ENCODE measurements around the gene YAP1. TPM values are rescaled to one million over a fixed set of nuclear protein-coding genes. Genes with fewer than 3 reads are reported as not detected.

YAP1 gene
- total RNA-seq, 1 donor from 2014 or later = 129 TPM

GRCh38 chr11:102121329-102121728 is 11.1 kb downstream of the YAP1 start:
- H3K27ac Mint-ChIP-seq (ENCODE audit: unreplicated experiment) = no peak overlapping the region
- no peak overlapping the region for H3K27ac ChIP-seq (ENCODE audit: low read depth, low read length)
- H3K4me1 Mint-ChIP-seq (ENCODE audit: low read depth, unreplicated experiment) = peaks cover 38% of the 10 kb centered on the region

GRCh38 chr11:102134597-102134996 is 24.4 kb downstream of the YAP1 start:
- Histone ChIP-seq H3K4me1 (ENCODE audit: insufficient read depth, low read length) (peaks cover 11% of the 10 kb centered on the region), H3K36me3 (ENCODE audit: insufficient read depth, low read length) (peaks cover 7% of the 10 kb centered on the region), H4K20me1 (ENCODE audit: insufficient read depth, low read length) (peaks cover 54% of the 10 kb centered on the region), H3K4me3 (ENCODE audit: insufficient read depth, low read depth, low read length) (no peak overlapping the region), H2AFZ (ENCODE audit: low read depth, low read length) (no peak overlapping the region), H3K27me3 (ENCODE audit: insufficient read depth, low read length) (no peaks in the 10 kb centered on the region), H3K9me3 (ENCODE audit: insufficient read depth, low read depth, low read length) (no peaks in the 10 kb centered on the region), H3K27ac (ENCODE audit: low read depth, low read length) (no peak overlapping the region), H3K4me2 (ENCODE audit: low read length) (no peak overlapping the region), H3K79me2 (ENCODE audit: insufficient read depth, low read length) (peaks cover 91% of the 10 kb centered on the region), H3K9ac (ENCODE audit: low read length) (no peak overlapping the region)
- H3K36me3 Mint-ChIP-seq (ENCODE audit: low read depth, unreplicated experiment) = peaks cover 13% of the 10 kb centered on the region
- H3K27ac Mint-ChIP-seq (ENCODE audit: unreplicated experiment) = no peak overlapping the region
- no peak for FAIRE-seq
- DNase-seq (ENCODE audit: low read depth) = no peak
- H3K4me1 Mint-ChIP-seq (ENCODE audit: low read depth, unreplicated experiment) = peaks cover 13% of the 10 kb centered on the region
- TF ChIP-seq EZH2 (IDR thresholded peaks at IDR 0.05; ENCODE audit: insufficient read depth, low read length) = no peak
- TF ChIP-seq CTCF (IDR thresholded peaks at IDR 0.05; ENCODE audit: insufficient read depth, low read depth, low read length) = no peak
- H3K4me3 Mint-ChIP-seq (ENCODE audit: unreplicated experiment) = no peak overlapping the region
- no peaks in the 10 kb centered on the region for H3K9me3 Mint-ChIP-seq (ENCODE audit: unreplicated experiment)
- no peaks in the 10 kb centered on the region for H3K27me3 Mint-ChIP-seq (ENCODE audit: low read depth, unreplicated experiment)

More at GRCh38 chr11:102121329-102121728, 11.1 kb downstream of the YAP1 start:
- H3K4me2 ChIP-seq (ENCODE audit: low read length) = no peak overlapping the region
- no peak overlapping the region for H3K9ac ChIP-seq (ENCODE audit: low read length)
- peaks cover 69% of the 10 kb centered on the region for H4K20me1 ChIP-seq (ENCODE audit: insufficient read depth, low read length)
- Mint-ChIP-seq H3K9me3 (ENCODE audit: unreplicated experiment) (peaks cover 5% of the 10 kb centered on the region), H3K4me3 (ENCODE audit: unreplicated experiment) (no peak overlapping the region), H3K36me3 (ENCODE audit: low read depth, unreplicated experiment) (peaks cover 19% of the 10 kb centered on the region), H3K27me3 (ENCODE audit: low read depth, unreplicated experiment) (no peaks in the 10 kb centered on the region)
- H3K27me3 ChIP-seq (ENCODE audit: insufficient read depth, low read length) = no peaks in the 10 kb centered on the region
- peaks cover 47% of the 10 kb centered on the region for H3K4me1 ChIP-seq (ENCODE audit: insufficient read depth, low read length)
- no peak overlapping the region for H2AFZ ChIP-seq (ENCODE audit: low read depth, low read length)
- peaks cover 100% of the 10 kb centered on the region for H3K79me2 ChIP-seq (ENCODE audit: insufficient read depth, low read length)
- FAIRE-seq = no peak
- no peak for TF ChIP-seq EZH2 (IDR thresholded peaks at IDR 0.05; ENCODE audit: insufficient read depth, low read length)
- no peak for TF ChIP-seq CTCF (IDR thresholded peaks at IDR 0.05; ENCODE audit: insufficient read depth, low read depth, low read length)
- H3K36me3 ChIP-seq (ENCODE audit: insufficient read depth, low read length) = peaks cover 3% of the 10 kb centered on the region
- no peak overlapping the region for H3K4me3 ChIP-seq (ENCODE audit: insufficient read depth, low read depth, low read length)
- H3K9me3 ChIP-seq (ENCODE audit: insufficient read depth, low read depth, low read length) = no peaks in the 10 kb centered on the region
- no peak for DNase-seq (ENCODE audit: low read depth)

- no peak overlapping the region for H3K27ac Mint-ChIP-seq (ENCODE audit: unreplicated experiment)
- no peak overlapping the region for H3K4me2 ChIP-seq (ENCODE audit: low read length)
- H3K9me3 Mint-ChIP-seq (ENCODE audit: unreplicated experiment) = no peaks in the 10 kb centered on the region
- peaks cover 7% of the 10 kb centered on the region for H3K36me3 ChIP-seq (ENCODE audit: insufficient read depth, low read length)
- H3K9ac ChIP-seq (ENCODE audit: low read length) = no peak overlapping the region
- TF ChIP-seq CTCF (IDR thresholded peaks at IDR 0.05; ENCODE audit: insufficient read depth, low read depth, low read length) (no peak), EZH2 (IDR thresholded peaks at IDR 0.05; ENCODE audit: insufficient read depth, low read length) (no peak)
- H3K4me3 Mint-ChIP-seq (ENCODE audit: unreplicated experiment) = no peak overlapping the region
- no peaks in the 10 kb centered on the region for H3K9me3 ChIP-seq (ENCODE audit: insufficient read depth, low read depth, low read length)
- H3K27ac ChIP-seq (ENCODE audit: low read depth, low read length) = no peak overlapping the region
- peaks cover 18% of the 10 kb centered on the region for H3K4me1 Mint-ChIP-seq (ENCODE audit: low read depth, unreplicated experiment)
- DNase-seq (ENCODE audit: low read depth) = no peak
- peaks cover 13% of the 10 kb centered on the region for H3K36me3 Mint-ChIP-seq (ENCODE audit: low read depth, unreplicated experiment)
- no peak overlapping the region for H3K4me3 ChIP-seq (ENCODE audit: insufficient read depth, low read depth, low read length)
- H4K20me1 ChIP-seq (ENCODE audit: insufficient read depth, low read length) = peaks cover 48% of the 10 kb centered on the region
- no peaks in the 10 kb centered on the region for H3K27me3 Mint-ChIP-seq (ENCODE audit: low read depth, unreplicated experiment)
- peaks cover 91% of the 10 kb centered on the region for H3K79me2 ChIP-seq (ENCODE audit: insufficient read depth, low read length)
- FAIRE-seq = no peak
- no peak overlapping the region for H2AFZ ChIP-seq (ENCODE audit: low read depth, low read length)
- H3K27me3 ChIP-seq (ENCODE audit: insufficient read depth, low read length) = no peaks in the 10 kb centered on the region
- H3K4me1 ChIP-seq (ENCODE audit: insufficient read depth, low read length) = peaks cover 17% of the 10 kb centered on the region
Measured at GRCh38 chr11:102135256-102135655, 25.0 kb downstream of the YAP1 start.
